SK-N-SH (cell line): ENCODE data around the gene FAT1. TPM values are rescaled to one million over a fixed set of nuclear protein-coding genes. Genes with fewer than 3 reads are reported as not detected.

Experiments
- CTCF ChIA-PET: fragments of 300-600, 350-600 bp; formaldehyde crosslinking; extraction: SDS; loops from one replicate; lab custom pipeline; 2021; lab: Yijun Ruan, JAX
- POLR2A ChIA-PET: fragments of 350-600 bp; sonication (Branson Sonifier 250); formaldehyde crosslinking; extraction: SDS; loops from one replicate; lab custom pipeline; 2020; ENCODE audit warnings: antibody characterized with exemption, inconsistent platforms; lab: Yijun Ruan, JAX
- DNase-seq: peaks from one replicate; pipeline ENCODE4 v3.0.0; 2012
- H2AFZ ChIP-seq: fragments of 200-600 bp; sonication (generic); 2 replicates; pipeline ENCODE4 v1.8.1; 2016; ENCODE audit warnings: antibody characterized with exemption, mild to moderate bottlenecking, low read depth
- H3F3A ChIP-seq: fragments of 200-600 bp; sonication (generic); replicated peaks from 2 replicates; pipeline ENCODE3; 2016; ENCODE audit warnings: antibody characterized with exemption, mild to moderate bottlenecking; ENCODE audit not compliant: insufficient read depth
- H3K27ac ChIP-seq, 2 experiments: fragments of 200-500 bp in 1 of 2; fragments of 200-600 bp in 1 of 2; sonication (Bioruptor generic) in 1 of 2; sonication (generic), shearing (Covaris generic) in 1 of 2; 2 replicates each; pipeline versions ENCODE4 v1.5.1 to v1.6.1; 2014 to 2016; ENCODE audit warnings: low read depth in 2 of 2, inconsistent platforms in 1 of 2, low read length in 1 of 2, mild to moderate bottlenecking in 1 of 2, mixed read lengths in 1 of 2
- H3K27me3 ChIP-seq: fragments of 200-600 bp; sonication (generic), shearing (Covaris generic); 2 replicates; pipeline ENCODE4 v1.6.1; 2016; ENCODE audit warnings: mixed run types; ENCODE audit not compliant: insufficient read depth
- H3K36me3 ChIP-seq, 2 experiments: fragments of 200-500 bp in 1 of 2; fragments of 200-600 bp in 1 of 2; sonication (Bioruptor generic) in 1 of 2; sonication (generic) in 1 of 2; replicated peaks in 1 of 2; 2 replicates each; pipeline versions ENCODE3 to v1.5.1; 2014 to 2016; ENCODE audit warnings: low read length in 1 of 2, mild to moderate bottlenecking in 1 of 2; ENCODE audit not compliant: insufficient read depth in 2 of 2, control insufficient read depth in 1 of 2
- H3K4me1 ChIP-seq, 2 experiments: fragments of 200-500 bp in 1 of 2; fragments of 200-600 bp in 1 of 2; sonication (Bioruptor generic) in 1 of 2; sonication (generic), shearing (Covaris generic) in 1 of 2; 2 replicates each; pipeline versions ENCODE4 v1.5.1 to v1.6.1; 2014 to 2016; ENCODE audit warnings: low read depth in 1 of 2, low read length in 1 of 2, mixed run types in 1 of 2; ENCODE audit not compliant: insufficient read depth in 2 of 2, control insufficient read depth in 1 of 2
- H3K4me2 ChIP-seq: fragments of 200-600 bp; sonication (generic), shearing (Covaris generic); 2 replicates; pipeline ENCODE4 v1.6.1; 2017; ENCODE audit warnings: mixed run types
- H3K4me3 ChIP-seq, 2 experiments: fragments of 200-500 bp in 1 of 2; fragments of 200-600 bp in 1 of 2; sonication (Bioruptor generic) in 1 of 2; sonication (generic), shearing (Covaris generic) in 1 of 2; 2 replicates each; pipeline versions ENCODE4 v1.5.1 to v1.8.1; 2014 to 2016; ENCODE audit warnings: low read depth in 2 of 2, inconsistent platforms in 1 of 2, low read length in 1 of 2, mild to moderate bottlenecking in 1 of 2, mixed read lengths in 1 of 2, moderate library complexity in 1 of 2
- H3K79me2 ChIP-seq: fragments of 200-600 bp; sonication (generic); 2 replicates; pipeline ENCODE4 v1.8.1; 2017; ENCODE audit warnings: mild to moderate bottlenecking; ENCODE audit not compliant: insufficient read depth
- H3K9ac ChIP-seq: fragments of 200-600 bp; sonication (generic); 2 replicates; pipeline ENCODE4 v1.6.1; 2017; ENCODE audit warnings: mixed run types
- H3K9me2 ChIP-seq: fragments of 200-600 bp; sonication (generic); 2 replicates; pipeline ENCODE4 v1.6.1; 2017; ENCODE audit warnings: mixed run types
- H3K9me3 ChIP-seq: fragments of 200-600 bp; sonication (generic); 2 replicates; pipeline ENCODE4 v1.6.1; 2017; ENCODE audit warnings: mixed run types, mild to moderate bottlenecking, moderate library complexity
- H4K20me1 ChIP-seq: fragments of 200-600 bp; sonication (generic); 2 replicates; pipeline ENCODE4 v1.6.1; 2017; ENCODE audit warnings: mild to moderate bottlenecking, mixed run types; ENCODE audit not compliant: insufficient read depth
- CHD2 ChIP-seq: fragments of 150-350 bp; IDR thresholded peaks from 2 replicates; pipeline ENCODE4 v1.6.1; 2018; ENCODE audit warnings: low read length; ENCODE audit not compliant: partially characterized antibody
- ELF1 ChIP-seq: IDR thresholded peaks from 2 replicates; pipeline ENCODE4 v1.4.0; 2012
- EP300 ChIP-seq, 2 experiments: IDR thresholded peaks; 2 replicates each; pipeline versions ENCODE4 v1.4.0 to v1.6.1; 2012; ENCODE audit warnings: borderline replicate concordance in 1 of 2, low read depth in 1 of 2, low read length in 1 of 2
- FOXM1 ChIP-seq: IDR thresholded peaks from 2 replicates; pipeline ENCODE4 v1.4.0; 2012; ENCODE audit warnings: low read depth, mild to moderate bottlenecking
- GATA2 ChIP-seq: sonication (generic); formaldehyde crosslinking; IDR thresholded peaks from 2 replicates; pipeline ENCODE4 v1.5.0; 2020; ENCODE audit warnings: mild to moderate bottlenecking, missing genetic modification reagents
- JUND ChIP-seq: IDR thresholded peaks from 2 replicates; pipeline ENCODE4 v1.4.0; 2012
- MAX ChIP-seq: IDR thresholded peaks from 2 replicates; pipeline ENCODE4 v1.4.0; 2012; ENCODE audit warnings: low read depth
- MEF2A ChIP-seq: IDR thresholded peaks from 2 replicates; pipeline ENCODE4 v1.4.0; 2012; ENCODE audit warnings: low read depth, borderline replicate concordance
- MXI1 ChIP-seq: IDR thresholded peaks from 2 replicates; pipeline ENCODE4 v1.6.1; 2012; ENCODE audit warnings: mild to moderate bottlenecking, low read depth, low read length, improper control_type of control experiment
- NRF1 ChIP-seq: IDR thresholded peaks from 2 replicates; pipeline ENCODE4 v1.6.1; 2012; ENCODE audit warnings: low read depth, mild to moderate bottlenecking, low read length
- POLR2AphosphoS5 ChIP-seq: IDR thresholded peaks from 2 replicates; pipeline ENCODE4 v1.6.1; 2012; ENCODE audit warnings: low read depth, low read length
- RFX5 ChIP-seq: IDR thresholded peaks from 2 replicates; pipeline ENCODE4 v1.6.1; 2012; ENCODE audit warnings: mild to moderate bottlenecking, improper control_type of control experiment, low read length
- RXRA ChIP-seq: IDR thresholded peaks from 2 replicates; pipeline ENCODE4 v1.4.0; 2012; ENCODE audit warnings: low read depth, mild to moderate bottlenecking, borderline replicate concordance
- SMC3 ChIP-seq: IDR thresholded peaks from 2 replicates; pipeline ENCODE4 v1.6.1; 2012; ENCODE audit warnings: low read depth, low read length, improper control_type of control experiment
- TCF12 ChIP-seq: IDR thresholded peaks from 2 replicates; pipeline ENCODE4 v1.4.0; 2012
- USF1 ChIP-seq: IDR thresholded peaks from 2 replicates; pipeline ENCODE4 v1.4.0; 2012; ENCODE audit warnings: low read depth, borderline replicate concordance
- USF2 ChIP-seq: fragments of 150-350 bp; IDR thresholded peaks from 2 replicates; pipeline ENCODE4 v1.6.1; 2017; ENCODE audit warnings: antibody characterized with exemption, low read length, low read depth, borderline replicate concordance
- YY1 ChIP-seq: IDR thresholded peaks from 2 replicates; pipeline ENCODE4 v1.4.0; 2012; ENCODE audit warnings: low read depth, mild to moderate bottlenecking
- ZBTB33 ChIP-seq: IDR thresholded peaks from 2 replicates; pipeline ENCODE4 v1.4.0; 2012; ENCODE audit warnings: low read depth, borderline replicate concordance
- WGBS: methylation state at CpG from one replicate; pipeline ENCODE4 v1.1.6; 2017; ENCODE audit warnings: low lambda C conversion rate; 5-methylcytosine and 5-hydroxymethylcytosine counted together
- polyA plus RNA-seq, 3 experiments: library from polyadenylated mRNA; depleted of rRNA; stranded (reverse); fragments of >200 nt; gene quantifications; 2 replicates each; pipeline ENCODE4 v1.2.3, GENCODE V29; 2012
- TF ChIP-seq, protein P1 (sequence below): IDR thresholded peaks from 2 replicates; pipeline ENCODE4; 2012

Gene FAT1
- polyA plus RNA-seq, 1 of the 3 experiments (the other 2 are of a cell fraction), result 41.3 TPM

- TF ChIP-seq POLR2AphosphoS5 (no peak), MAX (no peak), YY1 (no peak), RXRA (no peak), USF2 (no peak), GATA2 (CRISPR knock-in tag) (no peak), ELF1 (no peak), CHD2 (no peak), SMC3 (no peak), MXI1 (no peak), RFX5 (no peak), JUND (no peak), FOXM1 (no peak), TCF12 (no peak), EP300 (IDR thresholded peaks at IDR 0.05; ENCODE audit: borderline replicate concordance in 1 of 2, low read depth in 1 of 2, low read length in 1 of 2) (no peak), MEF2A (no peak), ZBTB33 (no peak), NRF1 (no peak), USF1 (no peak)
- TF ChIP-seq, protein P1, sequence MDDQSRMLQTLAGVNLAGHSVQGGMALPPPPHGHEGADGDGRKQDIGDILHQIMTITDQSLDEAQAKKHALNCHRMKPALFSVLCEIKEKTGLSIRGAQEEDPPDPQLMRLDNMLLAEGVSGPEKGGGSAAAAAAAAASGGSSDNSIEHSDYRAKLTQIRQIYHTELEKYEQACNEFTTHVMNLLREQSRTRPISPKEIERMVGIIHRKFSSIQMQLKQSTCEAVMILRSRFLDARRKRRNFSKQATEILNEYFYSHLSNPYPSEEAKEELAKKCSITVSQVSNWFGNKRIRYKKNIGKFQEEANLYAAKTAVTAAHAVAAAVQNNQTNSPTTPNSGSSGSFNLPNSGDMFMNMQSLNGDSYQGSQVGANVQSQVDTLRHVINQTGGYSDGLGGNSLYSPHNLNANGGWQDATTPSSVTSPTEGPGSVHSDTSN, result no peak
- ChIA-PET POLR2A (no interaction called here), CTCF (no interaction called here)
- H3K4me2 ChIP-seq, result no peak overlapping the region
- no peak overlapping the region for H3K27ac ChIP-seq
- no peak for DNase-seq
- WGBS, result 42% methylated on average over 20 of the region's 20 CpGs
- H3K4me1 ChIP-seq, result peaks cover 0 to 5% of the 10 kb centered on the region in 2 experiments; a peak in 2 of 4 replicates
- H2AFZ ChIP-seq, result no peak overlapping the region
- no peaks in the 10 kb centered on the region; the same call in 1 of the 2 replicates for H3K27me3 ChIP-seq
- no peak overlapping the region for H3K4me3 ChIP-seq
- peaks cover 32% of the 10 kb centered on the region; the same call in 1 of the 2 replicates for H3K79me2 ChIP-seq
- H3F3A ChIP-seq, result no peaks in the 10 kb centered on the region
- H3K36me3 ChIP-seq, result no peaks in the 10 kb centered on the region
- no peaks in the 10 kb centered on the region for H4K20me1 ChIP-seq
- H3K9me2 ChIP-seq, result no peaks in the 10 kb centered on the region
- no peaks in the 10 kb centered on the region for H3K9me3 ChIP-seq
- no peak overlapping the region for H3K9ac ChIP-seq
These were observed 65.0 kb downstream of the FAT1 start for GRCh38 chr4:186658657-186659056.
